ENCODE data around the gene CEP350. TPM values are rescaled to one million over a fixed set of nuclear protein-coding genes. Genes with fewer than 3 reads are reported as not detected.
A peak's percentile ranks its signal among the peaks of the same experiment; 100 is the strongest.

Gene CEP350
- total and polyA plus RNA-seq, 2 of the 13 experiments (the other 11 are each of a cell fraction or from before 2014, with no cell fraction given): 7.6 to 35.9 TPM

GRCh38 chr1:180116964-180117763, 162.6 kb downstream of the CEP350 start (continued):
- TF ChIP-seq ZNF546 (CRISPR knock-in tag; conservative IDR thresholded peaks at IDR 0.05) (no peak), ZNF644 (CRISPR knock-in tag; IDR thresholded peaks at IDR 0.05; ENCODE audit: low read depth) (peak; percentile 75; the same call in 1 of the 2 replicates), ZSCAN21 (CRISPR knock-in tag; IDR thresholded peaks at IDR 0.05; ENCODE audit: borderline replicate concordance) (peak; percentile 78; the same call in 1 of the 2 replicates), MIXL1 (CRISPR knock-in tag; IDR thresholded peaks at IDR 0.05) (peak; percentile 73; the same call in 1 of the 2 replicates), ZNF850 (CRISPR knock-in tag; conservative IDR thresholded peaks at IDR 0.05) (no peak), GMEB1 (CRISPR knock-in tag; IDR thresholded peaks at IDR 0.05; ENCODE audit: borderline replicate concordance) (peak; percentile 63; the same call in 1 of the 2 replicates), CREM (IDR thresholded peaks at IDR 0.05) (peak; percentile 39; the same call in 1 of the 2 replicates), CREM (CRISPR knock-in tag; IDR thresholded peaks at IDR 0.05) (no peak), YY1 (IDR thresholded peaks at IDR 0.05; ENCODE audit: insufficient read depth, insufficient replicate concordance, low read depth, low read length) (no peak), PRDM15 (CRISPR knock-in tag; IDR thresholded peaks at IDR 0.05) (peak; percentile 72; the same call in 1 of the 2 replicates), ZNF138 (CRISPR knock-in tag; IDR thresholded peaks at IDR 0.05; ENCODE audit: low read depth) (no peak)
- TF ChIP-seq, protein P1, sequence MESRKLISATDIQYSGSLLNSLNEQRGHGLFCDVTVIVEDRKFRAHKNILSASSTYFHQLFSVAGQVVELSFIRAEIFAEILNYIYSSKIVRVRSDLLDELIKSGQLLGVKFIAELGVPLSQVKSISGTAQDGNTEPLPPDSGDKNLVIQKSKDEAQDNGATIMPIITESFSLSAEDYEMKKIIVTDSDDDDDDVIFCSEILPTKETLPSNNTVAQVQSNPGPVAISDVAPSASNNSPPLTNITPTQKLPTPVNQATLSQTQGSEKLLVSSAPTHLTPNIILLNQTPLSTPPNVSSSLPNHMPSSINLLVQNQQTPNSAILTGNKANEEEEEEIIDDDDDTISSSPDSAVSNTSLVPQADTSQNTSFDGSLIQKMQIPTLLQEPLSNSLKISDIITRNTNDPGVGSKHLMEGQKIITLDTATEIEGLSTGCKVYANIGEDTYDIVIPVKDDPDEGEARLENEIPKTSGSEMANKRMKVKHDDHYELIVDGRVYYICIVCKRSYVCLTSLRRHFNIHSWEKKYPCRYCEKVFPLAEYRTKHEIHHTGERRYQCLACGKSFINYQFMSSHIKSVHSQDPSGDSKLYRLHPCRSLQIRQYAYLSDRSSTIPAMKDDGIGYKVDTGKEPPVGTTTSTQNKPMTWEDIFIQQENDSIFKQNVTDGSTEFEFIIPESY (CRISPR knock-in tag; IDR thresholded peaks at IDR 0.05): peak; percentile 49; the same call in 1 of the 2 replicates
- TF ChIP-seq, protein P2, sequence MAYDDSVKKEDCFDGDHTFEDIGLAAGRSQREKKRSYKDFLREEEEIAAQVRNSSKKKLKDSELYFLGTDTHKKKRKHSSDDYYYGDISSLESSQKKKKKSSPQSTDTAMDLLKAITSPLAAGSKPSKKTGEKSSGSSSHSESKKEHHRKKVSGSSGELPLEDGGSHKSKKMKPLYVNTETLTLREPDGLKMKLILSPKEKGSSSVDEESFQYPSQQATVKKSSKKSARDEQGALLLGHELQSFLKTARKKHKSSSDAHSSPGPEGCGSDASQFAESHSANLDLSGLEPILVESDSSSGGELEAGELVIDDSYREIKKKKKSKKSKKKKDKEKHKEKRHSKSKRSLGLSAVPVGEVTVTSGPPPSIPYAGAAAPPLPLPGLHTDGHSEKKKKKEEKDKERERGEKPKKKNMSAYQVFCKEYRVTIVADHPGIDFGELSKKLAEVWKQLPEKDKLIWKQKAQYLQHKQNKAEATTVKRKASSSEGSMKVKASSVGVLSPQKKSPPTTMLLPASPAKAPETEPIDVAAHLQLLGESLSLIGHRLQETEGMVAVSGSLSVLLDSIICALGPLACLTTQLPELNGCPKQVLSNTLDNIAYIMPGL (CRISPR knock-in tag; IDR thresholded peaks at IDR 0.05; ENCODE audit: borderline replicate concordance in 1 of 2, low read depth in 1 of 2): peak in 1 of 2 experiments; percentile 60; a peak in 1 of 4 replicates
- TF ChIP-seq, protein P3, sequence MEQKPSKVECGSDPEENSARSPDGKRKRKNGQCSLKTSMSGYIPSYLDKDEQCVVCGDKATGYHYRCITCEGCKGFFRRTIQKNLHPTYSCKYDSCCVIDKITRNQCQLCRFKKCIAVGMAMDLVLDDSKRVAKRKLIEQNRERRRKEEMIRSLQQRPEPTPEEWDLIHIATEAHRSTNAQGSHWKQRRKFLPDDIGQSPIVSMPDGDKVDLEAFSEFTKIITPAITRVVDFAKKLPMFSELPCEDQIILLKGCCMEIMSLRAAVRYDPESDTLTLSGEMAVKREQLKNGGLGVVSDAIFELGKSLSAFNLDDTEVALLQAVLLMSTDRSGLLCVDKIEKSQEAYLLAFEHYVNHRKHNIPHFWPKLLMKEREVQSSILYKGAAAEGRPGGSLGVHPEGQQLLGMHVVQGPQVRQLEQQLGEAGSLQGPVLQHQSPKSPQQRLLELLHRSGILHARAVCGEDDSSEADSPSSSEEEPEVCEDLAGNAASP (CRISPR knock-in tag; IDR thresholded peaks at IDR 0.05; ENCODE audit: borderline replicate concordance): peak; percentile 92; the same call in 1 of the 2 replicates
- TF ChIP-seq, protein P4, sequence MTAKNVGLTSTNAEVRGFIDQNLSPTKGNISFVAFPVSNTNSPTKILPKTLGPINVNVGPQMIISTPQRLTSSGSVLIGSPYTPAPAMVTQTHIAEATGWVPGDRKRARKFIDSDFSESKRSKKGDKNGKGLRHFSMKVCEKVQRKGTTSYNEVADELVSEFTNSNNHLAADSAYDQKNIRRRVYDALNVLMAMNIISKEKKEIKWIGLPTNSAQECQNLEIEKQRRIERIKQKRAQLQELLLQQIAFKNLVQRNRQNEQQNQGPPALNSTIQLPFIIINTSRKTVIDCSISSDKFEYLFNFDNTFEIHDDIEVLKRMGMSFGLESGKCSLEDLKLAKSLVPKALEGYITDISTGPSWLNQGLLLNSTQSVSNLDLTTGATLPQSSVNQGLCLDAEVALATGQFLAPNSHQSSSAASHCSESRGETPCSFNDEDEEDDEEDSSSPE (CRISPR knock-in tag; IDR thresholded peaks at IDR 0.05): peak; percentile 20; the same call in 1 of the 2 replicates
